ENCODE results near the gene ANAPC15. TPM values are rescaled to one million over a fixed set of nuclear protein-coding genes. Genes with fewer than 3 reads are reported as not detected.
"Not testable (repeated sequence)": the region's sequence is repeated elsewhere in the genome, so short reads cannot be mapped to it uniquely, and the experiment has no call there.

ANAPC15 gene
- total RNA-seq, 2 donors from 2014 or later, result 9.8 to 24.2 TPM

DNA sequence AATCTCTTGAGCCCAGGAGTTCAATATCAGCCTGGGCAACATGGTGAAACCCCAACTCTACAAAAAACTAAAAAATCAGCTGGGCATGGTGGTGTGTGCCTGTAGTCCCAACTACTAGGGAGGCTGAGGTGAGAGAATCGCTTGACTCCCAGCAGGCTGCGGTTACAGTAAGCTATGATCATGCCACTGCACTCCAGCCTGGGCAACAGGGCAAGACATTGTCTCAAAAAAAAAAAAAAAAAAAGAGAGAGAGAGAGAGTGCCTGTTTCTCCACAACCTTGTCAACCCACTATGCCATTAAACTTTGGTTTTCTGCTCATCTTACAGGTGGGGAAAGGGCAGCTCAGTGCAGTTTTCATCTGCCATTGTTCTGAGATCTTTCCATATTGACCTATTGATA is 28.2 kb upstream of the ANAPC15 start:
- DNase-seq (ENCODE audit: low spot score), result no peak
- Histone ChIP-seq H3K27me3 (replicated peaks; ENCODE audit: insufficient read depth) (no peaks in the 10 kb centered on the region), H3K4me1 (ENCODE audit: control insufficient read depth in 1 of 2, low read depth in 2 of 2) (no peaks in the 10 kb centered on the region), H3K9me3 (no peaks in the 10 kb centered on the region), H3K36me3 (no peaks in the 10 kb centered on the region), H3K27ac (no peak overlapping the region), H3K4me3 (no peak overlapping the region)
- no peak for ATAC-seq (ENCODE audit: insufficient number of reproducible peaks, low FRiP score, low read depth)
- TF ChIP-seq, protein P1, sequence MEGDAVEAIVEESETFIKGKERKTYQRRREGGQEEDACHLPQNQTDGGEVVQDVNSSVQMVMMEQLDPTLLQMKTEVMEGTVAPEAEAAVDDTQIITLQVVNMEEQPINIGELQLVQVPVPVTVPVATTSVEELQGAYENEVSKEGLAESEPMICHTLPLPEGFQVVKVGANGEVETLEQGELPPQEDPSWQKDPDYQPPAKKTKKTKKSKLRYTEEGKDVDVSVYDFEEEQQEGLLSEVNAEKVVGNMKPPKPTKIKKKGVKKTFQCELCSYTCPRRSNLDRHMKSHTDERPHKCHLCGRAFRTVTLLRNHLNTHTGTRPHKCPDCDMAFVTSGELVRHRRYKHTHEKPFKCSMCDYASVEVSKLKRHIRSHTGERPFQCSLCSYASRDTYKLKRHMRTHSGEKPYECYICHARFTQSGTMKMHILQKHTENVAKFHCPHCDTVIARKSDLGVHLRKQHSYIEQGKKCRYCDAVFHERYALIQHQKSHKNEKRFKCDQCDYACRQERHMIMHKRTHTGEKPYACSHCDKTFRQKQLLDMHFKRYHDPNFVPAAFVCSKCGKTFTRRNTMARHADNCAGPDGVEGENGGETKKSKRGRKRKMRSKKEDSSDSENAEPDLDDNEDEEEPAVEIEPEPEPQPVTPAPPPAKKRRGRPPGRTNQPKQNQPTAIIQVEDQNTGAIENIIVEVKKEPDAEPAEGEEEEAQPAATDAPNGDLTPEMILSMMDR (IDR thresholded peaks at IDR 0.05), result no peak

DNA sequence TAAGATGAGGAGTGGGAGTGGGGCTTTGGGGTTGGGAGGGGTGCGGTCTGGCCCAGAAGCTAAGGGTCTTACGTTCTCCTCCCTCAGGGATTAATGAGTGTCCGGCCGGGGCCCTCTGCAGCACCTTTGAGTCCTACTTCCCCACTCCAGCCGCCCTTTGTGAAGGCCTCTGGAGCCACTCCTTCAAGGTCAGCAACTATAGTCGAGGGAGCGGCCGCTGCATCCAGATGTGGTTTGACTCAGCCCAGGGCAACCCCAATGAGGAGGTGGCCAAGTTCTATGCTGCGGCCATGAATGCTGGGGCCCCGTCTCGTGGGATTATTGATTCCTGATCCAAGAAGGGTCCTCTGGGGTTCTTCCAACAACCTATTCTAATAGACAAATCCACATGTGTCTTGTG is 27.0 kb upstream of the ANAPC15 start:
- no peak for DNase-seq (ENCODE audit: low spot score)
- no peaks in the 10 kb centered on the region for H3K36me3 ChIP-seq
- no peak overlapping the region for H3K4me3 ChIP-seq
- no peak overlapping the region for H3K27ac ChIP-seq
- no peak for ATAC-seq (ENCODE audit: insufficient number of reproducible peaks, low FRiP score, low read depth)
- TF ChIP-seq, protein P1 (IDR thresholded peaks at IDR 0.05), result no peak
- H3K27me3 ChIP-seq (replicated peaks; ENCODE audit: insufficient read depth), result no peaks in the 10 kb centered on the region
- H3K9me3 ChIP-seq, result no peaks in the 10 kb centered on the region
- H3K4me1 ChIP-seq (ENCODE audit: control insufficient read depth in 1 of 2, low read depth in 2 of 2), result no peaks in the 10 kb centered on the region

DNA sequence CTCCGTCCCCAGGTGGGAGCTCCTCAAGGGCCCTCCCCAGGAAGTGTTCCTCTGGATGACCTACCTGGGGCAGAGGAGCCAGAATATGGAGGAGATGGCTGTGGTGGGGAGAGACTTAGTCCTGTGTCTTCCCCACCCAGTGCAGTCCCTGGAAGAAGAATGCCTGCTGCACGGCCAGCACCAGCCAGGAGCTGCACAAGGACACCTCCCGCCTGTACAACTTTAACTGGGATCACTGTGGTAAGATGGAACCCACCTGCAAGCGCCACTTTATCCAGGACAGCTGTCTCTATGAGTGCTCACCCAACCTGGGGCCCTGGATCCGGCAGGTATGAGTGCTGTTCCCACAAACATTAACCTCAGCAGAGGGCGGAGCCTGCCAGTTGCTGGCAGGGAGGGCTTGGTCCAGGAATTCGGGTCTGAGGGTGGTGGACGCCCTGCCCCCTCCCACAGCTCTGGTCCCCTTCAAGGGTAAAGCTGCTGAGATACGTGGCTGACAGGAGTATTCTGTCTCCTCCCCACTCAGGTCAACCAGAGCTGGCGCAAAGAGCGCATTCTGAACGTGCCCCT is 26.4 kb upstream of the ANAPC15 start:
- Histone ChIP-seq H3K4me1 (ENCODE audit: control insufficient read depth in 1 of 2, low read depth in 2 of 2) (no peaks in the 10 kb centered on the region), H3K9me3 (no peaks in the 10 kb centered on the region), H3K4me3 (no peak overlapping the region), H3K27me3 (replicated peaks; ENCODE audit: insufficient read depth) (no peaks in the 10 kb centered on the region), H3K27ac (no peak overlapping the region), H3K36me3 (no peaks in the 10 kb centered on the region)
- DNase-seq (ENCODE audit: low spot score) (no peak), ATAC-seq (ENCODE audit: insufficient number of reproducible peaks, low FRiP score, low read depth) (no peak)
- TF ChIP-seq, protein P1 (IDR thresholded peaks at IDR 0.05), result no peak

DNA sequence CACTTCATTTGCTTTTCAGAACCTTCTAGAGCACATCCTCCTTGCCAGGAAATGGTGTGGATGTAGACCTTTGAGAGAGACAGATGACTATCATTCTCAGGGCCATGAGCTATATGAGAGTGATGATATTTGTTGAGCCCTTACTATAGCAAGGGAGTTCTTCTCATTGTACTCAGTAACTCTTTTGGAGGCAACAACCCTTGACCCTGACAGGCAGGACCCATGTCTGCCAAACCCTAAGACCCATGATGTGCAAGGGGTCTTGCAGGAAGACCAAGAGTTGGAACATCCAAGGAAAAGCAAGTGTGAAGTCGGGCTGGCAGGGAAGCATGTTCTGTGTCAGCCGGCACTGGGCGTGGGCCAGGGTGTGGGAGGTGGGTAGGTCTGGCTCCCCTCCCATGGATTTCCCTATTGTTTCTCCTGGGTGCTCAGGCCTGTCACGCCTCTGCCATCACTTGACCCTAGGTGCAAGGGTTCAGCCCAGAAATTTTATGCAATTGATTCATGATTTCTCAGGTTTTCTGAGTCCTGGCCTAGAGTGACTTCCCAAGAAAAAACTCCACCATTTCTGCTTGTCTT is 24.3 kb upstream of the ANAPC15 start:
- no peaks in the 10 kb centered on the region for H3K36me3 ChIP-seq
- no peaks in the 10 kb centered on the region for H3K27me3 ChIP-seq (replicated peaks; ENCODE audit: insufficient read depth)
- H3K9me3 ChIP-seq, result no peaks in the 10 kb centered on the region
- TF ChIP-seq, protein P1 (IDR thresholded peaks at IDR 0.05), result no peak
- no peak overlapping the region for H3K4me3 ChIP-seq
- DNase-seq (ENCODE audit: low spot score) (no peak), ATAC-seq (ENCODE audit: insufficient number of reproducible peaks, low FRiP score, low read depth) (no peak)
- H3K4me1 ChIP-seq (ENCODE audit: control insufficient read depth in 1 of 2, low read depth in 2 of 2), result no peaks in the 10 kb centered on the region
- no peak overlapping the region for H3K27ac ChIP-seq

DNA sequence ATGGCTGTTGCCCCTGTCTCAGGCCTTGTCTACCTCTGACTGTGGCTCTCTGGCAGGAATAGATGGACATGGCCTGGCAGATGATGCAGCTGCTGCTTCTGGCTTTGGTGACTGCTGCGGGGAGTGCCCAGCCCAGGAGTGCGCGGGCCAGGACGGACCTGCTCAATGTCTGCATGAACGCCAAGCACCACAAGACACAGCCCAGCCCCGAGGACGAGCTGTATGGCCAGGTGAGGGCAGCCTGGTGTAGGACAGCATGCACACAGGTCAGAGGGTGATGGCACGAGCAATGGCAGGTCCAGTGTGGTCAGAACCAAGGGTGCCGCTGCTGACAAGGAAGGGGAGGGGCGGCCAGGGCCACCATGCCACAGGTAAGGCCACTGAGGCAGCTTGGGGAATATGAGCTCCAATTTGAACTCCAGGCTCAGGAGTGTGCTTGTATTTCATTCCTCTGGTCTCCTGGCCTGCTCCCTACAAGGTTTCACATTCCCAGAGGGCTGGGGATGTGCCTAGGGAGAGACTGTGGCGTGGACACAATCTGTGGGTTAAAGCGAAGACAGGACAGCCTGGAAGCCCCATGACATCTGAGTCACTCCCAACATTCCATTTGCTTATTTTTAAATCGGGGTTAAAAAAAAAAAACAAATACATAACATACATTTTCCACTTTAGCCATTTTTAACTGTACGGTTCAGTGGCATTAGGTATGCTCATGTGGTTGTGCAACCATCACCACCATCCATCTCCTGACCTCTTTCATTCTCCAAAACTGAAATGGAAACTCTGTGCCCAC is 23.6 kb upstream of the ANAPC15 start:
- TF ChIP-seq, protein P1 (IDR thresholded peaks at IDR 0.05), result no peak
- ATAC-seq (ENCODE audit: insufficient number of reproducible peaks, low FRiP score, low read depth) (no peak), DNase-seq (ENCODE audit: low spot score) (no peak)
- H3K27me3 ChIP-seq (replicated peaks; ENCODE audit: insufficient read depth), result no peaks in the 10 kb centered on the region
- H3K4me1 ChIP-seq (ENCODE audit: control insufficient read depth in 1 of 2, low read depth in 2 of 2), result no peaks in the 10 kb centered on the region
- H3K4me3 ChIP-seq, result no peak overlapping the region
- no peaks in the 10 kb centered on the region for H3K36me3 ChIP-seq
- H3K9me3 ChIP-seq, result no peaks in the 10 kb centered on the region
- no peak overlapping the region for H3K27ac ChIP-seq

DNA sequence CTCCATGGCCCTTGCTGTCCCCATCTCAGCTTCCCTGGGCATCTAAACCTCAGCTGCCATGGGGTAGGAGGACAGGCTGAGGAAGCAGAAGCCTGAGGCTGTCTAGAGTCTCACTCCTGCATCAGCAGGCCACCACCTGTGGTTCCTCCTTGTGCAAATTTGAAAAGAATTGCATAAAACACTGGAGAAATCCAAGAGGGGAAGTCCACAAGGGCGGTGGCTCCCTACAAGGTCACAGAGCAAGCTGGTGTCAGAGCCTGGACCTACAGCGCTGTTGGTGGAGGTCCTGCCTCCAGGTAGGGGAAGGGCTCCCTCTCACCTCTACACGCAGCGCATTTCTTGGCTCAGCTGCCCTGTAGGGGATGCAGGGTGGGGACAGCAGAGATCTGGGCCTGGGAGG is 23.0 kb upstream of the ANAPC15 start, which contains the start of gene FOLR3:
Gene FOLR3 (plus strand): TSS at position 253 of the 400 bp plus-strand sequence. CDS start 228 bp downstream, outside the sequence.
- not testable (repeated sequence) for H3K4me1 ChIP-seq (ENCODE audit: control insufficient read depth in 1 of 2, low read depth in 2 of 2); H3K27ac ChIP-seq; H3K9me3 ChIP-seq; DNase-seq (ENCODE audit: low spot score); ATAC-seq (ENCODE audit: insufficient number of reproducible peaks, low FRiP score, low read depth); H3K4me3 ChIP-seq; H3K36me3 ChIP-seq; H3K27me3 ChIP-seq (replicated peaks; ENCODE audit: insufficient read depth)

Data from thoracic aorta (tissue), 2 donors.